MM.1S (cell line): ENCODE data around the gene GUCD1.

Experiments
- EZH2 ChIP-seq: fragments of 300-600 bp; sonication (generic); optimal IDR thresholded peaks from 2 replicates; pipeline ENCODE3; 2017; ENCODE audit warnings: low read depth, mild to moderate bottlenecking, antibody characterized with exemption, low read length, mixed read lengths
- TF ChIP-seq, protein P1 (sequence below): fragments of 300-600 bp; sonication (generic); IDR thresholded peaks from 2 replicates; pipeline ENCODE4 v1.5.1; 2016; ENCODE audit warnings: antibody characterized with exemption, low read length, mixed read lengths

DNA sequence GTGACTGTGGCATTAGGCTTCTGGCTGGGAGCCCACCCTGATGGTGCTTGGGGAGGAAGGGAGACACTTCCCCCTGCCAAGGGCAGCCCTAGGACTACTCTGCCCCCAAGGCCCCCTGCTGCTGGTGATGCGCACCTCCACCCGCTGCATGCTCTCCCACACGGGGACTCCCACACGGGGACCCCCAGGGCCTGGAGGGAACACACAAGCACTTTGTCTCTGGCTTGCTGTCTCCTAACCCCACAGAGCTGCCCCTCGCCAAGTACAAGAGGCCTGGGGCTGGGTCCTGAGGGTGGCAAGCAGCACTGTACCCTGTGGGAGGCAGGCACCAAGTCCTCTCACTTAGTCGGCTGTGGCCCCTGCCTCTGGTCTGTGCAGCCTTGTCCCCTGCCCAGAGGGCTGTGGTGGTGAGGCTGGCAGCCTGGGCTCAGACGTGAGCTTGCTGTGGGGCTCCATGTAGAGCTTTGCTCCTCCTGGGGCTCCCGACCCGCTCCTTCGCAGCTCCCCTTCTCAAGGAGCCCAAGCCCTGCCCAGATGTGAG is 30.0 kb upstream of the GUCD1 start:
- TF ChIP-seq, protein P1, sequence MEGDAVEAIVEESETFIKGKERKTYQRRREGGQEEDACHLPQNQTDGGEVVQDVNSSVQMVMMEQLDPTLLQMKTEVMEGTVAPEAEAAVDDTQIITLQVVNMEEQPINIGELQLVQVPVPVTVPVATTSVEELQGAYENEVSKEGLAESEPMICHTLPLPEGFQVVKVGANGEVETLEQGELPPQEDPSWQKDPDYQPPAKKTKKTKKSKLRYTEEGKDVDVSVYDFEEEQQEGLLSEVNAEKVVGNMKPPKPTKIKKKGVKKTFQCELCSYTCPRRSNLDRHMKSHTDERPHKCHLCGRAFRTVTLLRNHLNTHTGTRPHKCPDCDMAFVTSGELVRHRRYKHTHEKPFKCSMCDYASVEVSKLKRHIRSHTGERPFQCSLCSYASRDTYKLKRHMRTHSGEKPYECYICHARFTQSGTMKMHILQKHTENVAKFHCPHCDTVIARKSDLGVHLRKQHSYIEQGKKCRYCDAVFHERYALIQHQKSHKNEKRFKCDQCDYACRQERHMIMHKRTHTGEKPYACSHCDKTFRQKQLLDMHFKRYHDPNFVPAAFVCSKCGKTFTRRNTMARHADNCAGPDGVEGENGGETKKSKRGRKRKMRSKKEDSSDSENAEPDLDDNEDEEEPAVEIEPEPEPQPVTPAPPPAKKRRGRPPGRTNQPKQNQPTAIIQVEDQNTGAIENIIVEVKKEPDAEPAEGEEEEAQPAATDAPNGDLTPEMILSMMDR: no peak
- no peak for TF ChIP-seq EZH2
